C4-2B (cell line): ENCODE data around the gene TMEM158.
A peak's percentile ranks its signal among the peaks of the same experiment; 100 is the strongest.

Source experiments
- H3K27ac ChIP-seq: fragments of 450-650 bp; 2 replicates; pipeline ENCODE4 v1.5.1; 2017
- ZFX ChIP-seq: fragments of 450-650 bp; IDR thresholded peaks from 2 replicates; pipeline ENCODE4 v1.6.1; 2017
- TF ChIP-seq, protein P1 (sequence below): fragments of 450-650 bp; conservative IDR thresholded peaks from 2 replicates; pipeline ENCODE4 v1.5.1; 2017; ENCODE audit warnings: mild to moderate bottlenecking

Gene TMEM158

GRCh38 chr3:45188719-45189659 lies 37.1 kb downstream of the TMEM158 start:
- TF ChIP-seq, protein P1, sequence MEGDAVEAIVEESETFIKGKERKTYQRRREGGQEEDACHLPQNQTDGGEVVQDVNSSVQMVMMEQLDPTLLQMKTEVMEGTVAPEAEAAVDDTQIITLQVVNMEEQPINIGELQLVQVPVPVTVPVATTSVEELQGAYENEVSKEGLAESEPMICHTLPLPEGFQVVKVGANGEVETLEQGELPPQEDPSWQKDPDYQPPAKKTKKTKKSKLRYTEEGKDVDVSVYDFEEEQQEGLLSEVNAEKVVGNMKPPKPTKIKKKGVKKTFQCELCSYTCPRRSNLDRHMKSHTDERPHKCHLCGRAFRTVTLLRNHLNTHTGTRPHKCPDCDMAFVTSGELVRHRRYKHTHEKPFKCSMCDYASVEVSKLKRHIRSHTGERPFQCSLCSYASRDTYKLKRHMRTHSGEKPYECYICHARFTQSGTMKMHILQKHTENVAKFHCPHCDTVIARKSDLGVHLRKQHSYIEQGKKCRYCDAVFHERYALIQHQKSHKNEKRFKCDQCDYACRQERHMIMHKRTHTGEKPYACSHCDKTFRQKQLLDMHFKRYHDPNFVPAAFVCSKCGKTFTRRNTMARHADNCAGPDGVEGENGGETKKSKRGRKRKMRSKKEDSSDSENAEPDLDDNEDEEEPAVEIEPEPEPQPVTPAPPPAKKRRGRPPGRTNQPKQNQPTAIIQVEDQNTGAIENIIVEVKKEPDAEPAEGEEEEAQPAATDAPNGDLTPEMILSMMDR, result no peak
- no peak for TF ChIP-seq ZFX
- no peak overlapping the region for H3K27ac ChIP-seq

- TF ChIP-seq, protein P1, result no peak
- TF ChIP-seq ZFX, result no peak
- no peak overlapping the region for H3K27ac ChIP-seq
These were observed 38.4 kb downstream of the TMEM158 start for GRCh38 chr3:45187694-45188141.

GRCh38 chr3:45186871-45187270 lies 39.2 kb downstream of the TMEM158 start:
- TF ChIP-seq ZFX, result no peak
- TF ChIP-seq, protein P1, result no peak
- H3K27ac ChIP-seq, result no peak overlapping the region

GRCh38 chr3:45185461-45185860 lies 40.6 kb downstream of the TMEM158 start:
- no peak for TF ChIP-seq ZFX
- TF ChIP-seq, protein P1, result no peak
- H3K27ac ChIP-seq, result no peak overlapping the region

- TF ChIP-seq, protein P1, result no peak
These were observed 41.0 kb downstream of the TMEM158 start for GRCh38 chr3:45185052-45185451.

DNA sequence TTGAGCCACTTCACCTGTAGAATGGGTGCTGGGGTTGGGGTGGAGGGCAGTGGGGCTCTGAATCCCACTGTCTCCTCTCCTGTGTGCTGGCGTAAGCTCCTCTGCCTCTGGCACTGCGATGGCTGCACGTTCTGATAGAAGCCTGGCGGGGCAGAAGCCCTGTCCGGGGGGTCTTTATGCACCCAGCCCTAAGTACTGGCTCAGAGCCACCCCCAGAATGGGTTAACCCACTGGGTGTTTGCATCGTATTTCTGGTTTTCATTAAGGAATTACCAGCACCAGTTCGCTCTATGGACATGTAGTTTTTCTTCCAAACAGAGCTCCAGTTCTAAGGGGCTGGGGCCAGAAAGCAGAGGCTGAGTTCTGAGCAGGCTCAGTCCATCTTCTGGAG lies 42.2 kb downstream of the TMEM158 start:
- no peak for TF ChIP-seq ZFX
- TF ChIP-seq, protein P1, result no peak
- peak overlapping the region; percentile 8; the same call in 1 of the 2 replicates for H3K27ac ChIP-seq

More at GRCh38 chr3:45185052-45185451, 41.0 kb downstream of the TMEM158 start:
- no peak overlapping the region for H3K27ac ChIP-seq
